ENCODE results near the gene NOX4. TPM values are rescaled to one million over a fixed set of nuclear protein-coding genes. Genes with fewer than 3 reads are reported as not detected.

The NOX4 gene
- 5.1 and 6.2 TPM in 2 replicates for total RNA-seq
- long read RNA-seq, partial matches to known transcripts, result 1 of 7 reads
- long read RNA-seq, other reads (novel, unspliced or antisense), result 3 of 7 reads

DNA sequence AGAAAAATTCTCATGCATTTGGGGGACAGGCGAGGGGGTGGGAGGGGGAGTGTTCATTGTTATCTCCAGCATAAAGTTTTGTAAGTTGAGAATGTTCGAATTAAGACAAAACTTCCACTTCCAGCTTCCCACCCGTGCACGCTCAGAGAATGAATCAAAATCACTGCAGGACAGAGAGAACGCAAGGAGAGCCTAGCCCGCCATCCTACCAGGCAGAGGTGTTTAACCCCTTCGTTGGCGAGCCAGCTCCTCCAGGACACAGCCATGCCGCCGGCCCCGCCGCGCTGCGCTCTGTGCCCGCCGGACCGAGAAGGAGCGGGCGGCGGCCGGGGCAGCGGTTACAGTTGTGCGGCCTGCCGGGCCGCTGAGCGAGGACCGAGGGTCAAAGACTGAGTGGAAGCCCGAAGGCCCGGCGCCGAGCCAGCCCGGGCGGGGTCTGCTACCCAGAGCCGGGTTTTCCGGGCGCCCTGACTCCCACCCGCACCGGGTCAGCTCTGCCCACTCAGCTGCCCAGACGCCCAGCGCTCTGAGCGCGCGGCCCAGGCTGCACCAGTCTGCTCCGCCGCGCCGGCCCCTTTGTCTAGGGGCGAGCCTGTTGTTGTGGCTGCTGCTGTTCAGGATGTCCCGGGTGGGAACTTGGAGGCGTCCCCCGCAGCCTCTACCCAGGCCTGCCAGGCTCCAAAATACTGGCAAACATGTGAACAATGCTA, at the start of gene NOX4:
TSS of gene NOX4 (minus strand) at position 395 of the 710 bp plus-strand sequence. CDS start at position 266, 129 bp downstream.
- Mint-ChIP-seq H3K9me3 (no peaks in the 10 kb centered on the region), H3K27ac (ENCODE audit: unreplicated experiment) (peak within 1 kb of the TSS; percentile 99), H3K4me1 (peaks cover 33% of the 10 kb centered on the region), H3K27me3 (ENCODE audit: low read depth) (no peaks in the 10 kb centered on the region), H3K4me3 (peak within 1 kb of the TSS; percentile 90), H3K36me3 (ENCODE audit: low read depth) (no peaks in the 10 kb centered on the region)
- DNase-seq (ENCODE audit: low read depth, low spot score), result peak; percentile 63
- TF ChIP-seq, protein P1, sequence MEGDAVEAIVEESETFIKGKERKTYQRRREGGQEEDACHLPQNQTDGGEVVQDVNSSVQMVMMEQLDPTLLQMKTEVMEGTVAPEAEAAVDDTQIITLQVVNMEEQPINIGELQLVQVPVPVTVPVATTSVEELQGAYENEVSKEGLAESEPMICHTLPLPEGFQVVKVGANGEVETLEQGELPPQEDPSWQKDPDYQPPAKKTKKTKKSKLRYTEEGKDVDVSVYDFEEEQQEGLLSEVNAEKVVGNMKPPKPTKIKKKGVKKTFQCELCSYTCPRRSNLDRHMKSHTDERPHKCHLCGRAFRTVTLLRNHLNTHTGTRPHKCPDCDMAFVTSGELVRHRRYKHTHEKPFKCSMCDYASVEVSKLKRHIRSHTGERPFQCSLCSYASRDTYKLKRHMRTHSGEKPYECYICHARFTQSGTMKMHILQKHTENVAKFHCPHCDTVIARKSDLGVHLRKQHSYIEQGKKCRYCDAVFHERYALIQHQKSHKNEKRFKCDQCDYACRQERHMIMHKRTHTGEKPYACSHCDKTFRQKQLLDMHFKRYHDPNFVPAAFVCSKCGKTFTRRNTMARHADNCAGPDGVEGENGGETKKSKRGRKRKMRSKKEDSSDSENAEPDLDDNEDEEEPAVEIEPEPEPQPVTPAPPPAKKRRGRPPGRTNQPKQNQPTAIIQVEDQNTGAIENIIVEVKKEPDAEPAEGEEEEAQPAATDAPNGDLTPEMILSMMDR (conservative IDR thresholded peaks at IDR 0.05), result no peak

DNA sequence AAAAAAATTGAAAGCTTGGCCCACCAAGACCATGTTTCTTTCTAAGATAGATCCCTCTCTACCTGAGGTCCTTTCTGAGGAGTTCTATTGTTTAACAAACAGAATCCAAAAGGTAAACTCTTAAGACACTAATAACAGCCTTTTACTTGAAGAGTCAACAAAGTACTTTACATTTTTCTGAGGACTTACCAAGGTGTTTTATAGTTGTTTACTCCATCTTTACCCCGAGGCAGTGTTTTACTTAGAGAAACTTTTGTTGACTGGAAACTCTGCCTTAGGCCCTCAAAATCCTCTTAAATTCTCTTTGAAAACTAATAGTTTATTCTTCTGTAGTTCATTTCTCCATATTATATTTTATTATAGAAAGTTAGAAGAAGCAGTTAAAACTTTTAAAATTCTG, 49.7 kb upstream of the NOX4 start:
- Mint-ChIP-seq H3K4me1 (no peaks in the 10 kb centered on the region), H3K9me3 (peaks cover 5% of the 10 kb centered on the region), H3K36me3 (ENCODE audit: low read depth) (no peaks in the 10 kb centered on the region), H3K27me3 (ENCODE audit: low read depth) (no peaks in the 10 kb centered on the region), H3K27ac (ENCODE audit: unreplicated experiment) (no peak overlapping the region), H3K4me3 (no peak overlapping the region)
- DNase-seq (ENCODE audit: low read depth, low spot score), result no peak
- TF ChIP-seq, protein P1 (conservative IDR thresholded peaks at IDR 0.05), result no peak

DNA sequence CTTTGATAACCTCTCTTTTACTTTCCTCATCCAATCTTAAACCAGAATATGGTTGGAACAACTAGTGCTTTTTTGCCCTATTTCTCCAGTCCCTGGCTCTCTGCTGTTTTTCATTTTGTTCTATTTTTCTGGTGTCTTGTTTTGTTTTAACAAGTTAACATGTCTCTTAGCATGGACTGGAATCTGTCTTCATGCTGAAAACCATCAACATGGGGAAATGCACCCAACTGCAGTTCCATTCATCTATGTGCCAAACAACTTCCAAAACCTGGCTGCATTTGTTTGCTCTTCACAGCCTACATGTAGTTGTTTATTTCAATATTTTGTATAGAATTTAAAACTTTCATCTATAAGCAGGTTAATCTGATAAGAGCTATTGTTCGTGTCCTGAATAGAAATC, 46.8 kb upstream of the NOX4 start:
- TF ChIP-seq, protein P1 (conservative IDR thresholded peaks at IDR 0.05), result no peak
- no peaks in the 10 kb centered on the region for H3K27me3 Mint-ChIP-seq (ENCODE audit: low read depth)
- peaks cover 5% of the 10 kb centered on the region for H3K9me3 Mint-ChIP-seq
- H3K4me1 Mint-ChIP-seq, result no peaks in the 10 kb centered on the region
- H3K4me3 Mint-ChIP-seq, result no peak overlapping the region
- no peak for DNase-seq (ENCODE audit: low read depth, low spot score)
- no peak overlapping the region for H3K27ac Mint-ChIP-seq (ENCODE audit: unreplicated experiment)
- no peaks in the 10 kb centered on the region for H3K36me3 Mint-ChIP-seq (ENCODE audit: low read depth)

- H3K4me3 Mint-ChIP-seq, result no peak overlapping the region
- no peak overlapping the region for H3K27ac Mint-ChIP-seq (ENCODE audit: unreplicated experiment)
- no peaks in the 10 kb centered on the region for H3K27me3 Mint-ChIP-seq (ENCODE audit: low read depth)
- peaks cover 8% of the 10 kb centered on the region for H3K9me3 Mint-ChIP-seq
- no peaks in the 10 kb centered on the region for H3K4me1 Mint-ChIP-seq
- H3K36me3 Mint-ChIP-seq (ENCODE audit: low read depth), result no peaks in the 10 kb centered on the region
- TF ChIP-seq, protein P1 (conservative IDR thresholded peaks at IDR 0.05), result no peak
- DNase-seq (ENCODE audit: low read depth, low spot score), result no peak
These were observed 45.8 kb upstream of the NOX4 start for GRCh38 chr11:89536926-89537325.

DNA sequence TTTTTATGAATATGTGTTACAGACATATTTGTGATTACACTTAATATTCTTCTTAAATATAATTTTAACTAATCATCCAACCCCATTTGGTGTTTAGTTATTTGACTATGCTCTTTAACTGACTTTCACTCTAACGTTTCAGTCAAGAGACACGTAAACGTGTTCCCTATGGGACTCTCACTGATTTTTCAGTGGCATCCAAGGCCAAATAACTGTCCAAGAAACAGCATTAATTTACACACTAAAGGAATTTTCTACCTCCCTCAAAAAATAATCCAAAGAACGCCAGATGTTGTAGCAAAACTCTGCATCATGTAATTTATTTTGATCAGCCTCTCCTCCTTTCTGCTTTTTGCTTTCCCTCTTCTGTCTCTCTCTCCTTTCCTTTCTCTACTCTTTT, 44.0 kb upstream of the NOX4 start:
- Mint-ChIP-seq H3K27ac (ENCODE audit: unreplicated experiment) (no peak overlapping the region), H3K4me3 (no peak overlapping the region)

More for the DNA sequence above, 44.0 kb upstream of the NOX4 start:
- DNase-seq (ENCODE audit: low read depth, low spot score), result no peak
- Mint-ChIP-seq H3K27me3 (ENCODE audit: low read depth) (no peaks in the 10 kb centered on the region), H3K36me3 (ENCODE audit: low read depth) (no peaks in the 10 kb centered on the region), H3K4me1 (no peaks in the 10 kb centered on the region), H3K9me3 (peaks cover 6% of the 10 kb centered on the region)
- TF ChIP-seq, protein P1 (conservative IDR thresholded peaks at IDR 0.05), result no peak

All from neural crest cell (in vitro differentiated cells).